GM23248 (cell line): ENCODE data around the gene EIF3A. TPM values are rescaled to one million over a fixed set of nuclear protein-coding genes. Genes with fewer than 3 reads are reported as not detected.

Experiments
- DNase-seq: peaks from one replicate; pipeline ENCODE4 v3.0.0-alpha.2; 2015
- H2AFZ ChIP-seq: fragments of 200-600 bp; sonication (generic); 2 replicates; pipeline ENCODE4 v1.6.1; 2016; ENCODE audit warnings: antibody characterized with exemption
- H3F3A ChIP-seq: fragments of 200-600 bp; sonication (generic); 2 replicates; pipeline ENCODE4 v1.6.1; 2016; ENCODE audit warnings: mild to moderate bottlenecking, antibody characterized with exemption, mixed run types; ENCODE audit not compliant: insufficient read depth
- H3K27ac ChIP-seq: fragments of 200-600 bp; sonication (generic); 2 replicates; pipeline ENCODE4 v1.5.1; 2016; ENCODE audit warnings: mild to moderate bottlenecking
- H3K27me3 ChIP-seq: fragments of 200-600 bp; sonication (generic); replicated peaks from 2 replicates; pipeline ENCODE4 v1.6.1; 2016; ENCODE audit warnings: mild to moderate bottlenecking; ENCODE audit not compliant: insufficient read depth
- H3K36me3 ChIP-seq: fragments of 200-600 bp; sonication (generic); 2 replicates; pipeline ENCODE4 v1.6.1; 2016; ENCODE audit warnings: low read depth, mild to moderate bottlenecking
- H3K4me1 ChIP-seq: fragments of 200-600 bp; sonication (generic); 2 replicates; pipeline ENCODE4 v1.6.1; 2016; ENCODE audit warnings: mild to moderate bottlenecking; ENCODE audit not compliant: insufficient read depth
- H3K4me2 ChIP-seq: fragments of 200-600 bp; sonication (generic); one replicate; pipeline ENCODE4 v1.6.1; 2016; ENCODE audit warnings: mild to moderate bottlenecking; ENCODE audit not compliant: unreplicated experiment
- H3K4me3 ChIP-seq: fragments of 200-600 bp; sonication (generic); 2 replicates; pipeline ENCODE4 v1.5.1; 2016; ENCODE audit warnings: mild to moderate bottlenecking
- H3K79me2 ChIP-seq: fragments of 200-600 bp; sonication (generic); 2 replicates; pipeline ENCODE4 v1.6.1; 2016; ENCODE audit warnings: mild to moderate bottlenecking; ENCODE audit not compliant: insufficient read depth
- H3K9ac ChIP-seq: fragments of 200-600 bp; sonication (generic); 2 replicates; pipeline ENCODE4 v1.6.1; 2016; ENCODE audit warnings: mild to moderate bottlenecking
- H3K9me2 ChIP-seq: fragments of 200-600 bp; sonication (generic); 2 replicates; pipeline ENCODE4 v1.6.1; 2016; ENCODE audit warnings: mixed run types, mild to moderate bottlenecking, moderate library complexity; ENCODE audit not compliant: insufficient read depth
- H3K9me3 ChIP-seq: fragments of 200-600 bp; sonication (generic); one replicate; pipeline ENCODE4 v1.6.1; 2017; ENCODE audit warnings: low read depth
- H4K20me1 ChIP-seq: fragments of 200-600 bp; sonication (generic); 2 replicates; pipeline ENCODE4 v1.6.0; 2016; ENCODE audit not compliant: insufficient read depth
- EZH2 ChIP-seq: fragments of 200-600 bp; sonication (generic); IDR thresholded peaks from 2 replicates; pipeline ENCODE4 v1.6.1; 2018; ENCODE audit warnings: antibody characterized with exemption, mild to moderate bottlenecking; ENCODE audit not compliant: insufficient read depth, poor library complexity, severe bottlenecking
- EZH2phosphoT487 ChIP-seq: fragments of 200-600 bp; sonication (generic); IDR thresholded peaks from 2 replicates; pipeline ENCODE4 v1.6.1; 2018; ENCODE audit warnings: antibody characterized with exemption, moderate library complexity, mild to moderate bottlenecking, low read depth; ENCODE audit not compliant: insufficient read depth
- WGBS, 2 experiments: methylation state at CpG; one replicate each; pipeline ENCODE4 v1.1.6; 2015 to 2017; ENCODE audit warnings: low lambda C conversion rate in 2 of 2, low coverage in 1 of 2; ENCODE audit errors: missing lambda C conversion rate in 2 of 2; 5-methylcytosine and 5-hydroxymethylcytosine counted together
- in situ Hi-C: fragments of 300-500 bp; cut with MboI; formaldehyde crosslinking; loops from 2 replicates; pipeline ENCODE4 v1.15.0; 2020
- polyA plus RNA-seq: library from polyadenylated mRNA; unstranded; fragments of >200 nt; fragmentation: Nextera tagmentation; extraction: Ambion mirVana; gene quantifications from 2 replicates; pipeline ENCODE4 v1.2.1, GENCODE V29; 2016
- small RNA-seq: library from RNA; depleted of rRNA; stranded (forward); fragments of <200 nt; gene quantifications from one replicate; pipeline ENCODE3, GENCODE V24; 2014; ENCODE audit warnings: low read depth, low replicate concordance
- total RNA-seq: library from RNA; depleted of rRNA; stranded (reverse); fragments of >200 nt; shearing (Covaris generic); gene quantifications from 2 replicates; pipeline ENCODE4 v1.2.3, GENCODE V29; 2014; rRNA removed

EIF3A gene
- total and polyA plus RNA-seq, 2 experiments from 2014 or later = 74.5 to 91.3 TPM

DNA sequence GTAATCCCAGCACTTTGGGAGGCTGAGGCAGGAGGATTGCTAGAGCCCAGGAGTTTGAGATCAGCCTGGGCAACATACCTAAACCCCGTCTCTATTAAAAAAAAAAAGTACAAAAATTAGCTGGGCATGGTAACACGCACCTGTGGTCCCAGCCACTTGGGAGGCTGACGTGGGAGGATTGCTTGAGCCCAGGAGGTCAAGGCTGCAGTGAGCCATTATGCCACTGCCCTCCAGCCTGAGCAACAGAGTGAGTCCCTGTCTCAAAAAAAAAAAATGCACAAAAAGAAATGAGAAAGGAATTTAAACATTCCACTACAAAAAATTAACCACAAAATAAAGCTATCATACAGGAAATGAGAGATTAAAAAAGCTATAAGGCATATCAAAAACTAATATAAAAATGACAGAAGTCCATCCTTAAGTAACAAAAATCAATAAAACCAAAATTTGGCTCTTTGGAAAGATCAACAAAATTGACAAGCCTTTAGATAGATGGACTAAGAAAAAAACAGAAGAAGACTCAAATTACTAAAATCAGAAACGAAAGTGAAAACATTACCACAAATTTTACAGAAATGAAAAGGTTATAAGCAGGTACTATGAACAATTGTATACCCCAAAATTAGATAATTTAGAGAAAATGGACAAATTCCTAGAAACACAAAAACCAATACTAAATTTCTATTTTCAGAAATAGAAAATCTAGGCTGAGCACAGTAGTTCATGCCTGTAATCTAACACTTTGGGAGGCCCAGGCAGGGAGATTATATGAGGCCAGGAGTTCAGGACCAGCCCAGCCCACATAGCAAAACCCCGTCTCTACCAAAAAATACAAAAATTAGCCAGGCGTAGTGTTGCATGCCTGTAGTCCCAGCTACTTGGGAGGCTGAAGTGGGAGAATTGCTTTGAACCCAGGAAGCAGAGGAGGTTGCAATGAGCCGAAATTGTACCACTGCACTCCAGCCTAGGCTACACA lies 93.5 kb downstream of the EIF3A start:
- H3K9me3 ChIP-seq = peaks cover 5% of the 10 kb centered on the region
- H3K4me2 ChIP-seq = no peak overlapping the region
- no peak for DNase-seq
- in situ Hi-C loops = no loop called here
- H3K36me3 ChIP-seq = no peaks in the 10 kb centered on the region
- H3K4me3 ChIP-seq = no peak overlapping the region
- no peaks in the 10 kb centered on the region for H3F3A ChIP-seq
- peaks cover 7% of the 10 kb centered on the region for H3K27me3 ChIP-seq
- no peaks in the 10 kb centered on the region for H3K4me1 ChIP-seq
- WGBS, 2 experiments = 43 to 44% methylated on average over 7 of the region's 7 CpGs
- H3K9me2 ChIP-seq = no peaks in the 10 kb centered on the region
- H2AFZ ChIP-seq = no peak overlapping the region
- no peak for TF ChIP-seq EZH2
- no peaks in the 10 kb centered on the region for H3K79me2 ChIP-seq
- no peak overlapping the region for H3K9ac ChIP-seq
- H4K20me1 ChIP-seq = no peaks in the 10 kb centered on the region
- H3K27ac ChIP-seq = no peak overlapping the region

DNA sequence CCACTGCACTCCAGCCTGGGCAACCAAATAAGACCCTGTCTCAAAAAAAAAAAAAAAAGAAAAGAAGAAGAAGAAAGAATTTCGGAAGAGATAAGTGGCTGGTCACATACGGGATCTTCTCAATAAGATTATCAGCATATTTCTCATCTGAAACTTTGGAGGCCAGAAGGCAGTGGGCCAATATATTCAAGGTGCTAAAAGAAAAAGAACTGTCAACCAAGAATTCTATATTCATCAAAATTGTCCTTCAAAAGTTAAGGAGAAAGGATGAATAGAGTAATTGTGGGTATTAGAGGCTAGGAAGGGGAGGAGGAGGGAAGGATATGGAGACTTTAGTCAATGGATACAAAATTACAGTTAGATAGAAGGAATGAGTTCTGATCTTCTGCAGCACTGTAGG lies 95.0 kb downstream of the EIF3A start:
- 0 out of 2 replicates have a peak, but pooled peaks cover 7% of the 10 kb centered on the region for H3K27me3 ChIP-seq
- H3F3A ChIP-seq = no peaks in the 10 kb centered on the region
- TF ChIP-seq EZH2phosphoT487 (no peak), EZH2 (no peak)
- H3K4me3 ChIP-seq = no peak overlapping the region
- H3K9ac ChIP-seq = no peak overlapping the region
- H3K9me2 ChIP-seq = no peaks in the 10 kb centered on the region
- in situ Hi-C loops = no loop called here
- H3K9me3 ChIP-seq = peaks cover 5% of the 10 kb centered on the region
- no peaks in the 10 kb centered on the region for H3K36me3 ChIP-seq
- no peaks in the 10 kb centered on the region for H3K4me1 ChIP-seq
- H3K4me2 ChIP-seq = no peak overlapping the region
- DNase-seq = no peak
- H3K79me2 ChIP-seq = no peaks in the 10 kb centered on the region
- H2AFZ ChIP-seq = no peak overlapping the region
- 24 to 31% methylated on average over 2 of the region's 2 CpGs for WGBS, 2 experiments
- H4K20me1 ChIP-seq = no peaks in the 10 kb centered on the region
- no peak overlapping the region for H3K27ac ChIP-seq

Small RNA genes lying within 50 kb of the gene (small RNA-seq; reads per million reads assigned to genes)
- gene AL355598.1 (not detected), gene RF00413 (not detected), gene SNORA19 (not detected)

Other genes starting within 250 kb of the EIF3A start
- under 0.01 and 1.3 TPM in 2 replicates for gene NANOS1, start 51.1 kb downstream of the EIF3A start, total RNA-seq
- gene NANOS1, start 51.1 kb downstream of the EIF3A start, polyA plus RNA-seq = 0.15 and 0.18 TPM in 2 replicates
- 76.1 and 91.3 TPM in 2 replicates for gene DENND10, start 23.3 kb upstream of the EIF3A start, total RNA-seq
- gene DENND10, start 23.3 kb upstream of the EIF3A start, polyA plus RNA-seq = 77.9 and 82.9 TPM in 2 replicates
- gene SFXN4, start 84.9 kb upstream of the EIF3A start, total RNA-seq = 10.7 and 13.1 TPM in 2 replicates
- gene SFXN4, start 84.9 kb upstream of the EIF3A start, polyA plus RNA-seq = 17.4 and 17.6 TPM in 2 replicates
- gene PRDX3, start 98.0 kb upstream of the EIF3A start, total RNA-seq = 246 TPM in 2 replicates
- 302 and 306 TPM in 2 replicates for gene PRDX3, start 98.0 kb upstream of the EIF3A start, polyA plus RNA-seq
- gene GRK5, start 126.8 kb upstream of the EIF3A start, total RNA-seq = 13.7 and 16.4 TPM in 2 replicates
- gene GRK5, start 126.8 kb upstream of the EIF3A start, polyA plus RNA-seq = 4.3 and 5.2 TPM in 2 replicates